Central memory CD8-positive, alpha-beta T cell (primary cell): ENCODE results near the gene ING2.
"Not testable (repeated sequence)": the region's sequence is repeated elsewhere in the genome, so short reads cannot be mapped to it uniquely, and the experiment has no call there.

ENCODE experiments used
- ATAC-seq: fragments of 150-1000 bp; cut with Tn5 transposase; replicated peaks from 2 replicates; pipeline ENCODE4 v1.10.0; 2022; ENCODE audit warnings: mild to moderate bottlenecking, moderate FRiP score, moderate number of reproducible peaks; ENCODE audit not compliant: poor library complexity, severe bottlenecking; ENCODE audit errors: extremely low read depth
- DNase-seq, 2 donors: peaks; one replicate each; pipeline ENCODE4 v3.0.0; 2021; ENCODE audit warnings: low spot score in 2 of 2
- H3K27ac Mint-ChIP-seq: one replicate; pipeline ENCODE4 v1.8.0; 2022; ENCODE audit warnings: low read depth, mild to moderate bottlenecking, moderate library complexity, mixed read lengths
- H3K27me3 Mint-ChIP-seq: one replicate; pipeline ENCODE4 v1.8.0; 2022; ENCODE audit warnings: mixed read lengths
- H3K36me3 Mint-ChIP-seq: one replicate; pipeline ENCODE4 v1.8.0; 2022; ENCODE audit warnings: mild to moderate bottlenecking, moderate library complexity, mixed read lengths; ENCODE audit not compliant: insufficient read depth
- H3K4me1 Mint-ChIP-seq: one replicate; pipeline ENCODE4 v1.8.0; 2022; ENCODE audit warnings: mixed read lengths
- H3K4me3 Mint-ChIP-seq: one replicate; pipeline ENCODE4 v1.8.0; 2022; ENCODE audit warnings: mild to moderate bottlenecking, moderate library complexity, mixed read lengths
- H3K9me3 Mint-ChIP-seq: one replicate; pipeline ENCODE4 v1.8.0; 2022; ENCODE audit warnings: mixed read lengths

The ING2 gene

DNA sequence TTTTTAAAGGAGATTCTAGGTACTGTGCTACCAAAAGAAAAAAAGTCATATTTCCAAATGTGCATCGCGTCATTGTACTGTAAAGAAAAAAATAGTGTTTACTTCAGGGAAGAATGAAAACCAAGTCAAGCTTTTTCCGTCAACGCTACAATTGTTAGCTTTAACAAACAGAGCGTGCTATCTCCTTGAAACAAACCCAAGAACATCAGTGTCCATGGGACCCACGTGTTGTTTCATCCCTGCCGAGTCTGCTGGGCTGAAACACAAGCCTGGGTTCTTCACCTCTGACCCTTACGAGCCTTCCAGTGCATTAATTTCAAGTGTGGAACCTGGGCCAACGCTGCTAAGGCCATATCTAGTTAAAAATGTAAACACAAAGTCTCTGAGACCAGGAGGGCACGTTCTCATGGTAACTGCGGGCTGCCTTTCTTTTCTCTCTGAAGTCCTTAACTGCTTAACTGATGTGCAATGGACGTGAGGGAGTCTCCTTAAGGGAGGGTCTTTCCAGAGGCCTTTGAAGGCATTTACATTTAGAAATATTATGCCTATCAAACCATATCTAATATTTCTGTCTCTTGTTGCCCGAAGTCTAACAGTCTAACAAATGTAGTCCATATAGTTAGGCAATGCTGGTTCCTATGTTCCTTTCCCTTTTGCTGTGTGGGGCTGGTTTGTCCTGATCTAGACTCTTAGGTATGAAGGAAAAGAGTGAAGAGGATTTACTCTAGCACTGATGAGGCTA is 36.3 kb downstream of the ING2 start:
- Mint-ChIP-seq H3K27me3 (peaks cover 45% of the 10 kb centered on the region), H3K4me3 (no peak overlapping the region), H3K9me3 (peaks cover 6% of the 10 kb centered on the region), H3K36me3 (peaks cover 2% of the 10 kb centered on the region), H3K4me1 (no peaks in the 10 kb centered on the region), H3K27ac (no peak overlapping the region)
- ATAC-seq: no peak
- DNase-seq: no peak

DNA sequence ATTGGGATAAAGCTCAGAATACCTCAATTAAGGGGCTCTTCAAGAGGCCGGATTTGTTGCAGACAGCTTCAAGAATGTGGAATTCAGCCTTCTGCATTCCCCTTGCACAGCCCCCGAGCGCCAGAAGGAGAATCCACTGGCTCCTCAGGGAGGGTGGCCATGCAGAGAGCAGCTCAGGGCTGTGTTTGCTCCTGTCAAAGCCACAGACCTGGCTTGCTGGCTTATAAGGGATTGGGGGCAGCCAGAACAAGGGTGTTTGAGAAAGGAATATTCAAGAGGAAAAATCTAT is 36.8 kb downstream of the ING2 start:
- Mint-ChIP-seq H3K36me3 (peaks cover 2% of the 10 kb centered on the region), H3K27ac (no peak overlapping the region), H3K4me3 (no peak overlapping the region), H3K9me3 (peaks cover 6% of the 10 kb centered on the region), H3K27me3 (peaks cover 46% of the 10 kb centered on the region), H3K4me1 (no peaks in the 10 kb centered on the region)
- DNase-seq (no peak), ATAC-seq (no peak)

DNA sequence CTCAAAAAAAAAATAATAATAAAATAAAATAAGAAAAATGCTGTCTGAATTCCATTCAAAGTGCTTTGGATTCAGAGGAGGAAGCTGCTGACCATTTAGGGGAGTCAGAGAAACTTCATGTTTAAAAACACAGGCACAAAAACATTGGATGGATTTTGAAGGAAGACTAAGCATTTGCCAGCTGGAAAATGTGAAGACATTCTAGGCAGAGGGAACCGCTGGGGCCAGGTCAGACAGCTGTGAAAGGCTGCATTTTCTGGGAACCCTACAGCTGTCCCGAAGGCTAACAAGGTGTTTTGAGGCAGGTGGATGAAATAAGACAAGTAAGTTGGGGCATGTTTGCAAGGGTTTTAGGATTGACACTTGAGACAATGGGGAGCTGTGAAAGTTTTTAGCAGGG is 38.6 kb downstream of the ING2 start:
- peaks cover 53% of the 10 kb centered on the region for H3K27me3 Mint-ChIP-seq
- no peaks in the 10 kb centered on the region for H3K4me1 Mint-ChIP-seq
- H3K9me3 Mint-ChIP-seq: peaks cover 6% of the 10 kb centered on the region
- H3K36me3 Mint-ChIP-seq: peaks cover 2% of the 10 kb centered on the region
- ATAC-seq (no peak), DNase-seq (no peak)
- H3K27ac Mint-ChIP-seq: no peak overlapping the region
- H3K4me3 Mint-ChIP-seq: no peak overlapping the region

DNA sequence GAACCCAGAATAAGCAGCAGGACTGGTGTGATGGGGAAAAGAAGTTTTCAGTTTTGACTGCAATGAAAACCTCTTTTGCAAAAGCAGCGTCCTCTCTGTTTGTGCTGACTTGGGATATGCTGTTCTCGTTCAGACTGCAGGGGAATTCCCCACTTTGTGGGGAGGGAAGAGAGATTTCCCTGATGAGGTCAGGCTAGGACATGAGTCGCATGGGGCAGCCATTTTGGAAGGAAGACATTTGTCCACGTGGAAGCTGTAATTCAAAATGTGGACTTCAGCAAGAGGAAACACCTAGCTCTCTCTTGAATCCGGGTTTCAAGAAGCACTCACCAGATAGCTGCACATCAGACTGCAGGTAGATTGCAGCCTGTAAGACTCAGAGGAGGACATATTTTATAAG is 39.3 kb downstream of the ING2 start:
- Mint-ChIP-seq H3K4me1 (no peaks in the 10 kb centered on the region), H3K27me3 (peaks cover 58% of the 10 kb centered on the region), H3K36me3 (peaks cover 2% of the 10 kb centered on the region), H3K9me3 (peaks cover 6% of the 10 kb centered on the region), H3K4me3 (no peak overlapping the region), H3K27ac (no peak overlapping the region)
- no peak for ATAC-seq
- DNase-seq: no peak

DNA sequence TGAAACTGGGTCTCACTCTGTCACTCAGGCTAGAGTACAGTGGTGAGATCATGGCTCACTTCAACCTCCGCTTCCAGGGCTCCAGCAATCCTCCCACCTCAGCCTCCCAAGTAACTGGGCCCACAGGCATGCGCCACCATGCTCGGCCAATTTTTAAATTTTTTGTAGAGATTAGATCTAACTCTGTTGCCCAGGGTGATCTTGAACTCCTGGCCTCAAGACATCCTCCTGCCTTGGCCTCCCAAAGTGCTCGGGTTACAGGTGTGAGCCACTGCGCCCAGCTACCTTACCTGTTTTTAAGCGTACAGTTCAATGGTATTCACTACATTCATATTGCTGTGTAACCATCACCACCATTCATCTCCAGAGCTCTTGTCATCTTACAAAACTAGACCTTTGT is 41.5 kb downstream of the ING2 start:
- Mint-ChIP-seq H3K27ac (no peak overlapping the region), H3K4me1 (no peaks in the 10 kb centered on the region), H3K27me3 (peaks cover 71% of the 10 kb centered on the region), H3K9me3 (peaks cover 6% of the 10 kb centered on the region), H3K4me3 (no peak overlapping the region), H3K36me3 (peaks cover 2% of the 10 kb centered on the region)
- no peak for DNase-seq
- no peak for ATAC-seq

DNA sequence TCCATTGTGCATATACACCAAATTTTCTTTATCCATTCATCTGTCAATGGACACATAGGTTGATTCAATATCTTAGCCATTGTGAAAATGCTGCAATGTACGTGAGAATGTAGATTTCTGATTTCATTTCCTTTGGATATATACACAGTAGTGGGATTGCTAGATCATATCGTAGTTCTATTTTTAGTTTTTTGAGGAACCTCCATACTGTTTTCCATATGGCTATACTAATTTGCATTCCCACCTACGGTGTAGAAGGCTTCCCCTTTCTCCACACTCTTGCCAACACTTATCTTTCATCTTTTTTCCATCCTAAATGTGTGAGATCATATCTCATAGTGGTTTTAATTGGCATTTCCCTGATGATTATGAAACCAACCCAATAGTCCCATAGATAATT is 43.4 kb downstream of the ING2 start:
- peaks cover 5% of the 10 kb centered on the region for H3K36me3 Mint-ChIP-seq

DNA sequence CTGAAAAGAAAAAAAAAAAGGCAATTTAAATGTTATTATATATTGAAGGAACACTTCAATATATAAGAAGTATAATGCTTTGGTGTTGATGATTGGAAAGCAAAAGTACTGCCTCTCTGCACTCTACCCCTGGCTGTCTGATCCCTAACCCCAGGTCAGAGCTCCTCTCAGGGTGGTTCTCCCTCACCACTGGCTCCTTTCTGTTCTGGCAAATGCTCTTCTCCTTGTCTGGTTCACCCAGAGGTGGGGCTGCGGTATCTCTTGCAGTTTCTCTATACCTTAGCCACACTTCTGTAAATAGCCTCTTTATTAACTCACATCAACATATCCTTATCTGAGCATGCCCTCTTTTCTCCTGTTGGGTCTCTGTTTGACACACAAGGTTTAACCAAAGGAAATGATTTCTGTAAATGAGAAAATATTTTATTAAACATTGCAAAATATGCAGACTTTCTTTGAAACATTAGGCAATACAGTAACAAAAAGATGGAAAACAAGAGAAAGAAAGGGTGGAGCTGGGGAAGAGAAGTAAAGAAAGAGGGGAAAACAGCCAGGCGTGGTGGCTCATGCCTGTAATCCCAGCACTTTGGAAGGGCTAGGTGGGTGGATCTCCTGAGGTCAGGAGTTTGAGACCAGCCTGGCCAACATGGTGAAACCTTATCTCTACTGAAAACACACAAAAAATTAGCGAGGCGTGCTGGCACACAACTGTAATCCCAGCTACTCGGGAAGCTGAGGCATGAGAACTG is 45.7 kb downstream of the ING2 start:
- Mint-ChIP-seq H3K4me1 (peaks cover 6% of the 10 kb centered on the region), H3K27ac (no peak overlapping the region), H3K36me3 (peaks cover 5% of the 10 kb centered on the region), H3K27me3 (peaks cover 37% of the 10 kb centered on the region), H3K9me3 (peaks cover 14% of the 10 kb centered on the region), H3K4me3 (no peak overlapping the region)
- DNase-seq (no peak), ATAC-seq (no peak)

More for the DNA sequence above, 43.4 kb downstream of the ING2 start:
- Mint-ChIP-seq H3K4me1 (peaks cover 6% of the 10 kb centered on the region), H3K9me3 (peaks cover 16% of the 10 kb centered on the region), H3K27me3 (peaks cover 51% of the 10 kb centered on the region), H3K4me3 (no peak overlapping the region), H3K27ac (no peak overlapping the region)
- ATAC-seq (no peak), DNase-seq (no peak)

DNA sequence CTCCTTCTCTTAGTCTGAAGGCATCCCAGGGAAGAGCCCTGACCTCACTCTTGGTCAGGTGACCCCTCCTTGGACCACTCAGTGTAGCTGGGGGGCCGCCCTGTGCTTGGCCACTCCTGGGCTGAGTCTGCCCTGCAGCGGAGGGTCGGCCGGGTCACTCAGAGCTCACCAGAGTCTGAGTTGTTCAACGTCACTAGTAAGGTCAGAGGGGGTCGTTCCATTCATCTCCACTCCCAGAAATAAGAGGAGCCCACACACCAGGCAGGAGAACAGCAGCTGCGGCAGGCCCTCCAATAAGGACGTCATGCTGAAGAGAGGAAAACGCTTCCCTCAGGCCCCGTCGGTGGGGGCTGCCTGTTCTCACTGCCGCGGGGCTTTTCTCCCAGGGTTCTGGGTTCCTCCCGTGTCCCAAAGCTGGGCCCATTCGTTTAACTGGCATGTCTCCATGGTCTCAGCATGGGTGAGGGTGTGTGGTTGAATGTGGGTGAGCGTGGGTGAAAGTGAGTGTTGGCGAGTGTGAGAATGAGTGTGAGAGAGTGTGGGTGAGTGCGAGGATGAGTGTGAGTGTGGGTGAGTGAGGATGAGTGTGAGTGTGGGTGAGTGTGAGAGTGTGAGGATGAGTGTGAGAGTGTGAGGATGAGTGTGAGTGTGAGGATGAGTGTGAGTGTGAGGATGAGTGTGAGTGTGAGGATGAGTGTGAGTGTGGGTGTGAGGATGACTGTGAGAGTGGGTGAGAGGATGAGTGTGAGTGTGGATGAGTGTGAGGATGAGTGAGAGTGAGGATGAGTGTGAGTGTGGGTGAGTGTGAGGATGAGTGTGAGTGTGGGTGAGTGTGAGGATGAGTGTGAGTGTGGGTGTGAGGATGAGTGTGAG is 47.7 kb downstream of the ING2 start:
- Mint-ChIP-seq H3K4me3 (no peak overlapping the region), H3K27ac (peak overlapping the region; percentile 52), H3K9me3 (peaks cover 14% of the 10 kb centered on the region), H3K27me3 (peaks cover 33% of the 10 kb centered on the region), H3K36me3 (peaks cover 5% of the 10 kb centered on the region), H3K4me1 (peaks cover 6% of the 10 kb centered on the region)
- DNase-seq (no peak), ATAC-seq (no peak)

DNA sequence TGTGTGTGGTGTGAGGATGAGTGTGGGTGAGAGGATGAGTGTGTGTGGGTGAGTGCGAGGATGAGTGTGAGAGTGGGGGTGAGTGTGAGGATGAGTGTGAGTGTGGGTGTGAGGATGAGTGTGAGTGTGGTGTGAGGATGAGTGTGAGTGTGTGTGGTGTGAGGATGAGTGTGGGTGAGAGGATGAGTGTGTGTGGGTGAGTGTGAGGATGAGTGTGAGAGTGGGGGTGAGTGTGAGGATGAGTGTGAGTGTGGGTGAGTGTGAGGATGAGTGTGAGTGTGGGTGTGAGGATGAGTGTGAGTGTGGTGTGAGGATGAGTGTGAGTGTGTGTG is 48.3 kb downstream of the ING2 start:
- ATAC-seq, H3K36me3 Mint-ChIP-seq, H3K4me3 Mint-ChIP-seq, DNase-seq, H3K4me1 Mint-ChIP-seq: not testable (repeated sequence)
- Mint-ChIP-seq H3K9me3 (peaks cover 14% of the 10 kb centered on the region), H3K27me3 (peaks cover 34% of the 10 kb centered on the region), H3K27ac (peak overlapping the region; percentile 52)

DNA sequence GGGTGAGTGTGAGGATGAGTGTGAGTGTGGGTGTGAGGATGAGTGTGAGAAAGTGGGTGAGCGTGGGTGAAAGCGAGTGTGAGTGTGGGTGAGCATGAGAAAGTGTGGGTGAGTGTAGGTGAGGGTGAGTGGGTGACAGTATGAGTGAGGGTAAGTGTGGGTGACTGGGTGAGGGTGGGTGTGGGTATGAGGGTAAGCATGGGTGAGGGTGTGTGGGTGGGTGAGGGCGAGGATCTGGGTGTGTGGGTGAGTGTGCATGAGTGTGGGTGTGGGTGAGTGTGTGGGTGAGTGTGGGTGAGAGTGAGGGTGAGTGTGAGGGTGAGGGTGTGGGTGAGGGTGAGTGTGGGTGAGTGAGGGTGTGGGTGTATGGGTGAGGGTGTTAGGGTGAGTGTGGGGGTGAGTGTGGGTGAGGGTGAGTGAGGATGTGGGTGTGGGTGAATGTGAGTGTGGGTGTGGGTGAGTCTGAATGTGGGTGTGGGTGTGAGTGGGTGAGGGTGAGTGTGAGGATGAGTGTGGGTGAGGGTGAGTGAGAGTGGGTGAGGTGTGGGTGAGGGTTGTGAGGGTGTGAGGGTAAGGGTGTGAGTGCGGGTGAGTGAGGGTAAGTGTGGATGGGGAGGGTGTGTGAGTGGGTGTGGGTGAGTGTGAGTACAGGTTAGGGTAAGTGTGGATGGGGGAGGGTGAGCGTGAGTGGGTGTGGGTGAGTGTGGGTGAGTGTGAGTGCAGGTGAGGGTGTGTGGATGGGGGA is 48.9 kb downstream of the ING2 start:
- no peak for DNase-seq
- peaks cover 14% of the 10 kb centered on the region for H3K9me3 Mint-ChIP-seq
- H3K36me3 Mint-ChIP-seq: peaks cover 5% of the 10 kb centered on the region
- peak overlapping the region; percentile 49 for H3K27ac Mint-ChIP-seq
- H3K4me3 Mint-ChIP-seq: no peak overlapping the region
- H3K27me3 Mint-ChIP-seq: peaks cover 29% of the 10 kb centered on the region
- ATAC-seq: no peak
- peaks cover 6% of the 10 kb centered on the region for H3K4me1 Mint-ChIP-seq

DNA sequence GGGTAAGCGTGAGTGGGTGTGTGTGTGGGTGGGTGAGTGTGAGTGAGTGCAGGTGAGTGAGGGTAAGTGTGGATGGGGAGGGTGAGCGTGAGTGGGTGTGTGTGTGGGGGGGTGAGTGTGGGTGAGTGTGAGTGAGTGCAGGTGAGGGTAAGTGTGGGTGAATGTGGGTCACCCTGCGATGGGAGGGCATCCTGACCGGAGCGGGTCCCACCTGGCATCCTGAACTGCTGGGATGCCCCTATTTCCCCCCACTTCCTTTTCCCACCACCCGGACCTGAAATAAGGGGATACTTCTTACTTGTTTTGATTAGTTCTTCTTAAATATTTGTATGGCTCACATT is 49.5 kb downstream of the ING2 start:
- no peak for ATAC-seq
- peaks cover 14% of the 10 kb centered on the region for H3K9me3 Mint-ChIP-seq
- H3K27me3 Mint-ChIP-seq: peaks cover 29% of the 10 kb centered on the region
- peaks cover 5% of the 10 kb centered on the region for H3K36me3 Mint-ChIP-seq
- peaks cover 6% of the 10 kb centered on the region for H3K4me1 Mint-ChIP-seq
- DNase-seq: no peak
- H3K27ac Mint-ChIP-seq: peak overlapping the region; percentile 49
- H3K4me3 Mint-ChIP-seq: no peak overlapping the region

DNA sequence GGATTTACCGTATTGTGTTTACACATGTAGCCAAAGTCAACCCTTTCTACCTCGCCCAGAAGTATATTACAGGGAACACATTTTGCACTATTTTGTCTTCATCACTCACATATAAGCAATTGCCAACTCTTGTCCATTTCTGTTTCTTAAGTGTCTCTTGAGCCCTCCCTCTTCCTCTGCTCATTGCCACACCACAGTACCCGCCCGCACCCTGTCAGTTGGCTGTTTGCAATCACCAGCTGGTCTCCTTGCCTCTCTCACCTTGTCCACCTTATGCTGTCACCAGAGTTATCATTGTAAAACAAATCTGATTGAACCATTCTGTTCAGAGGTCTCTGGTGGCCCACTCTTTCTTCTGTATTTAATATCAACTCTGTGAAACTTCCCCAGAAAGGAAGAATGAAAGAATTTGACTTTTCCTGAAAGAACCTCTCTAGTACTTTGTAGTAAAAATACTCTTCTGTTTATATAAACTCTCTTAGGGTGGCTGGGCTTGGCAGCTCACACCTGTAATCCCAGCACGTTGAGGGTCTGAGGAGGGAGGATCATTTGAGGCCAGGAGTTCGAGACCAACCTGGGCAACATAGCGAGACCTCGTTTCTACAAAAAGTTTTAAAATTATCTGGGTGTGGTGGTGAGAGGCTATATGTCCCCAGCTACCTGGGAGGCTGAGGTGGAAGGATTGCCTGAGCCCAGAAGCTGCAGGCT is 50.2 kb downstream of the ING2 start:
- no peak overlapping the region for H3K4me3 Mint-ChIP-seq
- ATAC-seq (no peak), DNase-seq (no peak)
- peaks cover 29% of the 10 kb centered on the region for H3K27me3 Mint-ChIP-seq
- no peak overlapping the region for H3K27ac Mint-ChIP-seq
- peaks cover 14% of the 10 kb centered on the region for H3K9me3 Mint-ChIP-seq
- peaks cover 5% of the 10 kb centered on the region for H3K36me3 Mint-ChIP-seq
- H3K4me1 Mint-ChIP-seq: peaks cover 6% of the 10 kb centered on the region
